Measurements from ENCODE around the gene ITPR2. TPM values are rescaled to one million over a fixed set of nuclear protein-coding genes. Genes with fewer than 3 reads are reported as not detected.

The ITPR2 gene
- polyA plus RNA-seq, 1 experiment = 3.5 TPM

GRCh38 chr12:26389343-26389742 is 443.7 kb downstream of the ITPR2 start:
- ChIA-PET CTCF (no interaction called here), POLR2A (no interaction called here)
- Histone ChIP-seq H3K4me3 (ENCODE audit: low read depth, low read length) (no peak overlapping the region), H3K36me3 (ENCODE audit: control insufficient read depth, insufficient read depth, low read length) (no peaks in the 10 kb centered on the region), H3K27me3 (ENCODE audit: control insufficient read depth, insufficient read depth, low read length) (no peaks in the 10 kb centered on the region)
- TF ChIP-seq, protein P1, sequence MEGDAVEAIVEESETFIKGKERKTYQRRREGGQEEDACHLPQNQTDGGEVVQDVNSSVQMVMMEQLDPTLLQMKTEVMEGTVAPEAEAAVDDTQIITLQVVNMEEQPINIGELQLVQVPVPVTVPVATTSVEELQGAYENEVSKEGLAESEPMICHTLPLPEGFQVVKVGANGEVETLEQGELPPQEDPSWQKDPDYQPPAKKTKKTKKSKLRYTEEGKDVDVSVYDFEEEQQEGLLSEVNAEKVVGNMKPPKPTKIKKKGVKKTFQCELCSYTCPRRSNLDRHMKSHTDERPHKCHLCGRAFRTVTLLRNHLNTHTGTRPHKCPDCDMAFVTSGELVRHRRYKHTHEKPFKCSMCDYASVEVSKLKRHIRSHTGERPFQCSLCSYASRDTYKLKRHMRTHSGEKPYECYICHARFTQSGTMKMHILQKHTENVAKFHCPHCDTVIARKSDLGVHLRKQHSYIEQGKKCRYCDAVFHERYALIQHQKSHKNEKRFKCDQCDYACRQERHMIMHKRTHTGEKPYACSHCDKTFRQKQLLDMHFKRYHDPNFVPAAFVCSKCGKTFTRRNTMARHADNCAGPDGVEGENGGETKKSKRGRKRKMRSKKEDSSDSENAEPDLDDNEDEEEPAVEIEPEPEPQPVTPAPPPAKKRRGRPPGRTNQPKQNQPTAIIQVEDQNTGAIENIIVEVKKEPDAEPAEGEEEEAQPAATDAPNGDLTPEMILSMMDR (IDR thresholded peaks at IDR 0.05; ENCODE audit: insufficient read depth, low read depth, low read length) = no peak
- DNase-seq (ENCODE audit: low read depth) = no peak

- ChIA-PET CTCF (no interaction called here), POLR2A (no interaction called here)
- TF ChIP-seq, protein P1 (IDR thresholded peaks at IDR 0.05; ENCODE audit: insufficient read depth, low read depth, low read length) = no peak
- no peak overlapping the region for H3K4me3 ChIP-seq (ENCODE audit: low read depth, low read length)
- no peaks in the 10 kb centered on the region for H3K27me3 ChIP-seq (ENCODE audit: control insufficient read depth, insufficient read depth, low read length)
- H3K36me3 ChIP-seq (ENCODE audit: control insufficient read depth, insufficient read depth, low read length) = no peaks in the 10 kb centered on the region
- no peak for DNase-seq (ENCODE audit: low read depth)
Measured at GRCh38 chr12:26384536-26384935, 448.5 kb downstream of the ITPR2 start.

DNA sequence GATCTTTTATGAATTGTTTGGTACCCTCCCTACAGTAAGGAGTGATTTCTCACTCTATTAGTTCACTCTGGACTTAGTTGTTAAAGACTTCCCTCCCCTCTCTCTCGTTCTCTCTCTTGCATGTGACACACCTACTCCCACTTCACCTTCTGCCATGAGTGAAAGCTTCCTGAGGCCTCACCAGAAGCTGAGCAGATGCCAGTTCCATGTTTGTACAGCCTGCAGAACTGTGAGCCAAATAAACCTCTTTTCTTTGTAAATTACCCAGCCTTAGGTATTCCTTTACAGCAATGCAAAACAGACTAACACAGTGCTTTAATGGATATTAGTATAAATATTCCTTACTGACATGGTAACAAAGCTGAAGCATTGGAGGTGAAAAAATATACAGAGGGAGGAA is 450.0 kb downstream of the ITPR2 start:
- no peak for DNase-seq (ENCODE audit: low read depth)
- TF ChIP-seq, protein P1 (IDR thresholded peaks at IDR 0.05; ENCODE audit: insufficient read depth, low read depth, low read length) = no peak
- CTCF ChIA-PET = no interaction called here
- Histone ChIP-seq H3K4me3 (ENCODE audit: low read depth, low read length) (no peak overlapping the region), H3K36me3 (ENCODE audit: control insufficient read depth, insufficient read depth, low read length) (no peaks in the 10 kb centered on the region), H3K27me3 (ENCODE audit: control insufficient read depth, insufficient read depth, low read length) (no peaks in the 10 kb centered on the region)
- POLR2A ChIA-PET = no interaction called here

DNA sequence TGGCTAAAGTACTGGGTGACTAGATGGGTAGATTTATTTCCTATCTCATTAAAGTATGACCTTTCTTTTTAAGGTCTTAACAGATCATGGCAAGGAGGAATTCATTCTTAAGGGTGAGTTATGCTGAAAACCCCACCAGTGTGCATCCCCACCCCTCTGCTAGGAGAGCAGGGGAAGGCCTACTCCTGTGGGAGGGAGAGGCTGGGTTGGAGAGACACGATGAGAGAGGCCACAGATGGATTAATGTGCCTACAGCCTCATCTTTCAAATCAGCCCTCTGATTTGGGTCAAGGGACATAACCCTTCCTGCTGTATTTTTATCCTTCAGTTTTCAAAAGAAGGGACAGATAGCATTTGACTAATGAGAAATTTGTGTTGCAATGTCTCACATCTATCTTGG is 452.1 kb downstream of the ITPR2 start:
- CTCF ChIA-PET = no interaction called here
- no peak overlapping the region for H3K4me3 ChIP-seq (ENCODE audit: low read depth, low read length)
- POLR2A ChIA-PET = no interaction called here
- TF ChIP-seq, protein P1 (IDR thresholded peaks at IDR 0.05; ENCODE audit: insufficient read depth, low read depth, low read length) = no peak
- H3K27me3 ChIP-seq (ENCODE audit: control insufficient read depth, insufficient read depth, low read length) = no peaks in the 10 kb centered on the region
- no peak for DNase-seq (ENCODE audit: low read depth)
- H3K36me3 ChIP-seq (ENCODE audit: control insufficient read depth, insufficient read depth, low read length) = no peaks in the 10 kb centered on the region

DNA sequence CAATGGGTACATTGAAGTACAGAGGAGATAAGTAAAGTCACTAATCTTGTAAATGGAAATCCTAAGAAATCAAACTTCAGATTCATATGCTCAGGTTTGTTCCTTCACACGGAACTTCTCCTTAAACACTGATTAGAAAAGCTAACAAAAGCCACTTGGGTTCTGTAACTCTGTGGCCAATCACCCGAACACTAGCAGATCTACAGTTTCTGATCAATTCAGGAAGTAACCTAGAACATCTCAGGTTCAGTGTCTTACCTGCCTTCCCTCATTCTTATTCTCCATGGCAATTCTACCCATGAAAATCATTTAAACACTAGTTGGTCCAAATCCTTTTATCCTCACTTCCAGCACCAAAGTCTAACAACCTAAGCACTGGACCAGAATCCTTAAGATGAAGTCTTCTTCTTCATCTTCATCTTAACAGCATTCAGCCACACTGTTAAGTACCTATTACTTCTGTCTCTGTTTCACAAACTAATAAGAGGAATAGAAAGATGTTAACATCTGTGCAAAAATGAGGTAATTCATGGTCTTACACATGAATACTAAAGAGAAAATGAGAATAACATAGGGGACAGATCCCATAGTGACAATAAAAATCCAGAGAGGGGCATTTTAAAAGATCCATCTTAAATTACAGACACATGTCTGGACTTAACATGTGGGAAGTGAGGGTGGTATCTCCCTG is 453.1 kb downstream of the ITPR2 start:
- POLR2A ChIA-PET = no interaction called here
- DNase-seq (ENCODE audit: low read depth) = no peak
- CTCF ChIA-PET = no interaction called here
- Histone ChIP-seq H3K4me3 (ENCODE audit: low read depth, low read length) (no peak overlapping the region), H3K36me3 (ENCODE audit: control insufficient read depth, insufficient read depth, low read length) (no peaks in the 10 kb centered on the region), H3K27me3 (ENCODE audit: control insufficient read depth, insufficient read depth, low read length) (no peaks in the 10 kb centered on the region)
- TF ChIP-seq, protein P1 (IDR thresholded peaks at IDR 0.05; ENCODE audit: insufficient read depth, low read depth, low read length) = no peak

Measured in BJ (cell line).